Measurements from ENCODE around the gene SPATA33.

DNA sequence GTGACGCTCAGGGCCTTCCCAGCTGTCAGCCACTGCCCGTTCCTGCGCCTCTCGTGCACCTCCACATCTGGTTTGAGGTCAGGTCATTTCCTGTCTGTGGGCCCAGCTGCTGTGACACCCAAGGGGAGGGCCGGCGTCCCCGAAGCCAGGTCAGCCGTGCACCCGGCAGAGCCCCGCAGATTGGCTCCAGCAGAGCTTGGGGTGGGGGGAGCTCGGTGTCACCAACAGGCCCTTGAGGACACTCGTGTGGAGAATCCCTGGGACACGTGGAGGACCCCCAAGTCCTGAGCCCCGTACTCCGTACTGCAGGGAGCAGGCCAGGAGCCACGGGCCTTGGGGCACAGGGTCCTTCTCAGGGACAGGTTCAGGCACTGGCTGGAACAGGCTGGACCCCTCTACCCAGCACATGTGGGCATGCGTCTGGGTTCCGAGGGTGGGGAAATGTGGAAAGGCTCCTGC is 39.1 kb downstream of the SPATA33 start:
- no peak for TF ChIP-seq RCOR1 (conservative IDR thresholded peaks at IDR 0.05; ENCODE audit: low read depth, low read length)
- TF ChIP-seq, protein P1, sequence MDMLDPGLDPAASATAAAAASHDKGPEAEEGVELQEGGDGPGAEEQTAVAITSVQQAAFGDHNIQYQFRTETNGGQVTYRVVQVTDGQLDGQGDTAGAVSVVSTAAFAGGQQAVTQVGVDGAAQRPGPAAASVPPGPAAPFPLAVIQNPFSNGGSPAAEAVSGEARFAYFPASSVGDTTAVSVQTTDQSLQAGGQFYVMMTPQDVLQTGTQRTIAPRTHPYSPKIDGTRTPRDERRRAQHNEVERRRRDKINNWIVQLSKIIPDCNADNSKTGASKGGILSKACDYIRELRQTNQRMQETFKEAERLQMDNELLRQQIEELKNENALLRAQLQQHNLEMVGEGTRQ (IDR thresholded peaks at IDR 0.05; ENCODE audit: borderline replicate concordance, low read depth, low read length): no peak
- no peak for TF ChIP-seq TAF1 (IDR thresholded peaks at IDR 0.05; ENCODE audit: borderline replicate concordance, low read depth, low read length)
- TF ChIP-seq EP300 (IDR thresholded peaks at IDR 0.05; ENCODE audit: borderline replicate concordance in 1 of 2, control insufficient read depth in 1 of 2, low read depth in 2 of 2, low read length in 2 of 2): no peak
- peak; percentile 52 for TF ChIP-seq POLR2A (IDR thresholded peaks at IDR 0.05; ENCODE audit: low read depth, low read length)
- TF ChIP-seq, protein P2, sequence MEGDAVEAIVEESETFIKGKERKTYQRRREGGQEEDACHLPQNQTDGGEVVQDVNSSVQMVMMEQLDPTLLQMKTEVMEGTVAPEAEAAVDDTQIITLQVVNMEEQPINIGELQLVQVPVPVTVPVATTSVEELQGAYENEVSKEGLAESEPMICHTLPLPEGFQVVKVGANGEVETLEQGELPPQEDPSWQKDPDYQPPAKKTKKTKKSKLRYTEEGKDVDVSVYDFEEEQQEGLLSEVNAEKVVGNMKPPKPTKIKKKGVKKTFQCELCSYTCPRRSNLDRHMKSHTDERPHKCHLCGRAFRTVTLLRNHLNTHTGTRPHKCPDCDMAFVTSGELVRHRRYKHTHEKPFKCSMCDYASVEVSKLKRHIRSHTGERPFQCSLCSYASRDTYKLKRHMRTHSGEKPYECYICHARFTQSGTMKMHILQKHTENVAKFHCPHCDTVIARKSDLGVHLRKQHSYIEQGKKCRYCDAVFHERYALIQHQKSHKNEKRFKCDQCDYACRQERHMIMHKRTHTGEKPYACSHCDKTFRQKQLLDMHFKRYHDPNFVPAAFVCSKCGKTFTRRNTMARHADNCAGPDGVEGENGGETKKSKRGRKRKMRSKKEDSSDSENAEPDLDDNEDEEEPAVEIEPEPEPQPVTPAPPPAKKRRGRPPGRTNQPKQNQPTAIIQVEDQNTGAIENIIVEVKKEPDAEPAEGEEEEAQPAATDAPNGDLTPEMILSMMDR (IDR thresholded peaks at IDR 0.05 in 2 of 3, conservative IDR thresholded peaks at IDR 0.05 in 1 of 3; ENCODE audit: control insufficient read depth in 2 of 3, extremely low read depth in 1 of 3, insufficient read depth in 1 of 3, low read depth in 3 of 3, low read length in 3 of 3): no peak
- TF ChIP-seq MEF2A (IDR thresholded peaks at IDR 0.05; ENCODE audit: insufficient read depth, low read depth, low read length): no peak
- no peak for TF ChIP-seq RELA (IDR thresholded peaks at IDR 0.05; ENCODE audit: borderline replicate concordance, partially characterized antibody)
- TF ChIP-seq NR2F1 (conservative IDR thresholded peaks at IDR 0.05): peak; percentile 70

Measured in GM12878 (cell line).